Upper lobe of left lung (tissue), 6 donors: ENCODE measurements around the gene SPAG16. TPM values are rescaled to one million over a fixed set of nuclear protein-coding genes. Genes with fewer than 3 reads are reported as not detected.

ENCODE experiments used
- ATAC-seq, 2 donors: fragments of 200-7000 bp; cut with Tn5 transposase; one replicate each; pipeline ENCODE4 v1.9.1; 2022; ENCODE audit warnings: mild to moderate bottlenecking in 2 of 2, moderate library complexity in 2 of 2; ENCODE audit not compliant: low FRiP score in 2 of 2
- DNase-seq, 2 donors: peaks; one replicate each; pipeline ENCODE4 v3.0.0-alpha.2; 2019 to 2020
- H3K27ac ChIP-seq, 4 donors: fragments of 200-600 bp; sonication (generic); one replicate each; pipeline ENCODE4 v1.5.1; 2016 to 2019
- H3K27me3 ChIP-seq, 4 donors: fragments of 200-600 bp; sonication (generic); one replicate each; pipeline ENCODE4 v1.5.1; 2017 to 2019
- H3K36me3 ChIP-seq, 4 donors: fragments of 200-600 bp; sonication (generic); one replicate each; pipeline ENCODE4 v1.5.1; 2016 to 2019
- H3K4me1 ChIP-seq, 4 donors: fragments of 200-600 bp; sonication (generic); one replicate each; pipeline ENCODE4 v1.5.1; 2018 to 2019
- H3K4me3 ChIP-seq, 4 donors: fragments of 200-600 bp; sonication (generic); one replicate each; pipeline ENCODE4 v1.5.1; 2017 to 2019; ENCODE audit warnings: mild to moderate bottlenecking in 2 of 4, moderate library complexity in 1 of 4
- H3K9me3 ChIP-seq, 4 donors: fragments of 200-600 bp; sonication (generic); one replicate each; pipeline ENCODE4 v1.5.1; 2018 to 2019
- CTCF ChIP-seq, 6 experiments: fragments of 450-650 bp in 4 of 6; fragments of 200-600 bp in 2 of 6; sonication (generic) in 2 of 6; IDR thresholded peaks; one replicate each; pipeline ENCODE4 v1.5.1; 2016 to 2019; ENCODE audit warnings: antibody characterized with exemption in 6 of 6
- EP300 ChIP-seq, 4 donors: sonication (generic); formaldehyde crosslinking; IDR thresholded peaks; one replicate each; pipeline ENCODE4 v1.5.1; 2017; ENCODE audit warnings: antibody characterized with exemption in 4 of 4, control low read depth in 2 of 4
- POLR2A ChIP-seq, 4 donors: fragments of 450-650 bp; IDR thresholded peaks; one replicate each; pipeline ENCODE4 v1.5.1; 2016 to 2017; ENCODE audit warnings: antibody characterized with exemption in 4 of 4, mild to moderate bottlenecking in 2 of 4
- POLR2AphosphoS5 ChIP-seq, 2 donors: sonication (generic); formaldehyde crosslinking; IDR thresholded peaks; one replicate each; pipeline ENCODE4 v1.5.1; 2017; ENCODE audit warnings: antibody characterized with exemption in 2 of 2
- WGBS, 2 donors: methylation state at CpG; one replicate each; pipeline ENCODE4 v1.1.5; 2017 to 2018; 5-methylcytosine and 5-hydroxymethylcytosine counted together
- small RNA-seq, 4 donors: library from RNA; depleted of rRNA; stranded (forward); fragments of <200 nt; gene quantifications; one replicate each; pipeline ENCODE3, GENCODE V24; 2016
- total RNA-seq, 6 donors: library from RNA; depleted of rRNA in 4 of 6; stranded (reverse); fragments of >200 nt in 4 of 6; gene quantifications; one replicate each; pipeline versions ENCODE4 v1.1.0 to v1.2.1, GENCODE V29; 2016 to 2021
- donor health status: DM: no; HTN: no; CAD: no; lungs with moderate emphysema.
- donor health status: DM: no; HTN: yes; CAD: no; lungs with severe emphysema.

SPAG16 gene
- total RNA-seq, 6 donors from 2014 or later: 9.7 to 65.0 (median 12.9) TPM

GRCh38 chr2:214451516-214452275, 1167.4 kb downstream of the SPAG16 start:
- Histone ChIP-seq H3K36me3 (no peaks in the 10 kb centered on the region), H3K27ac (no peak overlapping the region), H3K4me1 (no peaks in the 10 kb centered on the region), H3K4me3 (no peak overlapping the region), H3K27me3 (no peaks in the 10 kb centered on the region), H3K9me3 (no peaks in the 10 kb centered on the region)
- no peak for TF ChIP-seq CTCF (IDR thresholded peaks at IDR 0.05)
- TF ChIP-seq POLR2AphosphoS5 (IDR thresholded peaks at IDR 0.05): no peak
- TF ChIP-seq EP300 (IDR thresholded peaks at IDR 0.05): no peak
- no peak for TF ChIP-seq POLR2A (IDR thresholded peaks at IDR 0.05)
- no peak for ATAC-seq
- 66 to 74% methylated on average over 2 of the region's 2 CpGs for WGBS, 2 donors
- no peak for DNase-seq

Small RNA genes lying within 50 kb of the gene (small RNA-seq; reads per million reads assigned to genes)
- 0 reads per million in 4 donors for gene MIR4438

Other genes starting within 250 kb of the SPAG16 start
- 10 to 100 TPM; 10.4 to 35.7 (median 13.5) TPM for gene IKZF2, start 132.9 kb upstream of the SPAG16 start, total RNA-seq